ENCODE data around the gene STK24. TPM values are rescaled to one million over a fixed set of nuclear protein-coding genes. Genes with fewer than 3 reads are reported as not detected.

Gene STK24
- total RNA-seq, 1 donor, result 56.6 TPM

- DNase-seq (ENCODE audit: low read depth), result no peak
- H3K4me3 ChIP-seq (ENCODE audit: low read depth, low read length), result no peak overlapping the region
- TF ChIP-seq, protein P1, sequence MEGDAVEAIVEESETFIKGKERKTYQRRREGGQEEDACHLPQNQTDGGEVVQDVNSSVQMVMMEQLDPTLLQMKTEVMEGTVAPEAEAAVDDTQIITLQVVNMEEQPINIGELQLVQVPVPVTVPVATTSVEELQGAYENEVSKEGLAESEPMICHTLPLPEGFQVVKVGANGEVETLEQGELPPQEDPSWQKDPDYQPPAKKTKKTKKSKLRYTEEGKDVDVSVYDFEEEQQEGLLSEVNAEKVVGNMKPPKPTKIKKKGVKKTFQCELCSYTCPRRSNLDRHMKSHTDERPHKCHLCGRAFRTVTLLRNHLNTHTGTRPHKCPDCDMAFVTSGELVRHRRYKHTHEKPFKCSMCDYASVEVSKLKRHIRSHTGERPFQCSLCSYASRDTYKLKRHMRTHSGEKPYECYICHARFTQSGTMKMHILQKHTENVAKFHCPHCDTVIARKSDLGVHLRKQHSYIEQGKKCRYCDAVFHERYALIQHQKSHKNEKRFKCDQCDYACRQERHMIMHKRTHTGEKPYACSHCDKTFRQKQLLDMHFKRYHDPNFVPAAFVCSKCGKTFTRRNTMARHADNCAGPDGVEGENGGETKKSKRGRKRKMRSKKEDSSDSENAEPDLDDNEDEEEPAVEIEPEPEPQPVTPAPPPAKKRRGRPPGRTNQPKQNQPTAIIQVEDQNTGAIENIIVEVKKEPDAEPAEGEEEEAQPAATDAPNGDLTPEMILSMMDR (IDR thresholded peaks at IDR 0.05; ENCODE audit: insufficient read depth, low read depth, low read length), result no peak
Measured at GRCh38 chr13:98528663-98529064, 48.2 kb downstream of the STK24 start.

- TF ChIP-seq, protein P1 (IDR thresholded peaks at IDR 0.05; ENCODE audit: insufficient read depth, low read depth, low read length), result no peak
- H3K4me3 ChIP-seq (ENCODE audit: low read depth, low read length), result no peak overlapping the region
- DNase-seq (ENCODE audit: low read depth), result no peak
Measured at GRCh38 chr13:98527526-98527925, 49.4 kb downstream of the STK24 start.

GRCh38 chr13:98526182-98526512, 50.8 kb downstream of the STK24 start:
- TF ChIP-seq, protein P1 (IDR thresholded peaks at IDR 0.05; ENCODE audit: insufficient read depth, low read depth, low read length), result no peak
- no peak overlapping the region for H3K4me3 ChIP-seq (ENCODE audit: low read depth, low read length)
- DNase-seq (ENCODE audit: low read depth), result no peak

DNA sequence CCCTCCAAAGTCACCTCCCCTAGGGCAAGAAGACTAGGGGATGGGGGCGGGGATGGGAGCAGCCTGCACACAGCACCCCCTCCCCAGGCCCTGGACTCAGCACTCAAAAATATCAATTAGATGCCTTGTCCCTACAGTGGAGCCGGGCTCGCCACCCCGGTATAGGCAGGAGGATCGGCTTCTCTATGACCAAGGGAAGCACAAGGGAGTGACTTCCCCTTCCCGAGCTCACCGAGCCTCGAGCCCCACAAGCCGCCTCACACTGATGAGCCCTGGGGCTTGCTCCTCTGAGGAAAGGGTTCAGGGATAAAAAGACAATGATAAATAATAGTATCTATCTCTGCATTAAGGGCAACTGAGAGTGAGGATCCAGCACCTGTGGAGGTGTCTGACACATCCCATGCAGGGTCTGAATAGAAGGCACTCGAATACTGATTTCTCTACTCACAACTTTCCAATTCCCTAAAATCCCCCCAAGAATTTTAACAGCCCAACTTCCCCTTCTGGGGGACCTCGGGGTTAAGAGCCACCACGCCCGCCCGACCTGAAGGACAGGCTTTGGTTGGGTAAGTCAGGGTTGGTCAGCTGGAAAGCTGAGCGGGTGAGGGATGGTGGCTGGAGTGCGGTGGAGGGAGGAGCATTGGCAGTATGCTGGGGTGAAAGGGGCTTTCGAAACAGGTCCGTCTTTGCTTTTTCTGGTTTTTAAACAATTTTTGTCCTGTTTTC, 51.3 kb downstream of the STK24 start:
- TF ChIP-seq, protein P1 (IDR thresholded peaks at IDR 0.05; ENCODE audit: insufficient read depth, low read depth, low read length), result no peak
- no peak overlapping the region for H3K4me3 ChIP-seq (ENCODE audit: low read depth, low read length)

GRCh38 chr13:98524793-98525192, 52.1 kb downstream of the STK24 start:
- H3K4me3 ChIP-seq (ENCODE audit: low read depth, low read length), result no peak overlapping the region
- TF ChIP-seq, protein P1 (IDR thresholded peaks at IDR 0.05; ENCODE audit: insufficient read depth, low read depth, low read length), result no peak
- no peak for DNase-seq (ENCODE audit: low read depth)

More for the DNA sequence above, 51.3 kb downstream of the STK24 start:
- DNase-seq (ENCODE audit: low read depth), result no peak

- H3K4me3 ChIP-seq (ENCODE audit: low read depth, low read length), result no peak overlapping the region
- no peak for DNase-seq (ENCODE audit: low read depth)
- TF ChIP-seq, protein P1 (IDR thresholded peaks at IDR 0.05; ENCODE audit: insufficient read depth, low read depth, low read length), result no peak
Measured at GRCh38 chr13:98524391-98524790, 52.5 kb downstream of the STK24 start.

Measured in fibroblast of villous mesenchyme (primary cell).